Dermis blood vessel endothelial cell (primary cell): ENCODE results near the gene SFMBT1. TPM values are rescaled to one million over a fixed set of nuclear protein-coding genes. Genes with fewer than 3 reads are reported as not detected.

Experiments used
- DNase-seq: peaks from one replicate; pipeline ENCODE4 v3.0.0; 2010
- total RNA-seq: library from RNA; depleted of rRNA; stranded (reverse); fragments of >200 nt; gene quantifications from 2 replicates; pipeline ENCODE4 v1.2.3, GENCODE V29; 2014

The SFMBT1 gene
- total RNA-seq, 1 donor from 2014 or later = 3.9 TPM

- no peak for DNase-seq
Measured at GRCh38 chr3:52880474-52880873, 165.4 kb downstream of the SFMBT1 start.

GRCh38 chr3:52880047-52880446, 165.8 kb downstream of the SFMBT1 start:
- DNase-seq = no peak

DNA sequence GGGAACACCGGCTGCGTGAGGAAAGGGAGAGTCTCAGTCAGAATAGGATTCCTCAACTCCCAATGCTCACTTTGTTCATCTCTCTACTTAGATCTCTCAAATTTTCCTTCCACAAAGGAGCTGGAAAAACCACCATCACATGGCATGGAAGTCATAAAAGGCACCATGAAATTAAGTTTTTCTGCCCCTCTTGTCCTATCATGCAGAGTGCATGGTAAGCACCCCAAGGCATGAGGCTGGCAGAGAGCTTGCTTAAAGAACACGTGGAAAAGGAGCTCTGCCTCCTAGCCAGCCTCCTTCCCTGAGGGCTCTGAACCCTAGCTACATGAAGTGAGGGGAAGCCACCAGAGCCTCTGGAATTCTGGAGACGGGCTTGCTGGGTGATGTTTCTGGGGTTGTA, 166.3 kb downstream of the SFMBT1 start:
- DNase-seq = no peak

DNA sequence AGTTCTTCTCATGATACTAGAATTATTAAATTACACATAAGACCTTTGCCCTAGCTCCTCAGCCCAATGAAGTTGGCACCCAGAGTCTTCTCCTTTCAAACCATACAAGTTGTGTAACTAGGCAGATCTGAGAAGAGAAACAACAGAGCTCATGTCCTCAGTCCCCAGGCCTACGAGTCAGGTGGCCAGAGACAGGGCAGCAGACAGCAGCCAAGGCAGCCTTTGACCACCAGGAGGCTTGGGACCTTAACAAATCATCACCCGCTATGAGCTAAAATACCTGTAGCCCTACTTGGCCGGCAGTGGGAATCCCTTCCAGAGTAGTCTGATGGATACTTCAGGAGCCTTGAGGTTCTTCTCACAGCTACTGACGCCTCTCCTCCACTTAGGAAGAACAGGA, 166.8 kb downstream of the SFMBT1 start:
- DNase-seq = no peak

GRCh38 chr3:52877085-52877484, 168.8 kb downstream of the SFMBT1 start:
- no peak for DNase-seq

- DNase-seq = no peak
Measured at GRCh38 chr3:52874864-52875587, 170.8 kb downstream of the SFMBT1 start.

- DNase-seq = no peak
Measured at GRCh38 chr3:52874160-52874701, 171.6 kb downstream of the SFMBT1 start.

- peak; percentile 63 for DNase-seq
Measured at GRCh38 chr3:52873433-52874159, 172.3 kb downstream of the SFMBT1 start.

DNA sequence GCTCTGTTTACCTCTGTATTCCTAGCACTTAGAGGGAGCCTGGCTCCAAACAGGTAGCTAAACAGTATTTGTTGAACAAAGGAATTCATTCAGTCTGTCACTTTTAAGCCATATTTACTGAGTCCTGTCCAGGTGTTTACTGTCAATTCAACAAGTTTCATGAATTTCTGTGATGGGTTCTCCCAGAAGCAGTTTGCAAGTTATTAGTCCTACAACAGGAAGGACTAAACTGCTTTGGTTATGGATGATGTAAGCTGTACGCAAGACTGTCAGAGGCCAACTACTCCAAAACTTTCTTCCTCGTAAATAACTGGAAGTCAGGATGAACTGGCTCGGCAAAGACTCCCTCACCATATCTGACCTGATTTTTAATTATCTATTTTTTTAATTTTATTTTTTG, 173.6 kb downstream of the SFMBT1 start:
- no peak for DNase-seq

DNA sequence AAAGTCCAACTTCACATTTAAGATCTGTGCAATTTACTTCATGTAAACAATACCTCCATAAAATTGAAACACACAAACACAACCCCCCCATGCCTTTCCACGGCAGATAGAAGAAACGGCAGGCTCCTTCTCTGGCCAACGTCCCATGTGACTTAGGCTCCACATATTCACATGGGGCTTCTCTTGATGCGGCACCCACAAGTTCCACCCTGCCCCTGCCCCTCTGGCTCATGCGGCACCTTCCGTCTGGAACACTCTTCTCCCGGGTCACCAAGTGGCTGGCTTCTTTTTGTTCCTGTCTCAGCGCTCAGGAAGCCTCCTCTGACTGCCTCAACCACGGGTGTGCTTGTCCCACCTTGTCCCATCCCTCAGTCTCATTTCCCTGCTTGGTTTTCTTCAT, 174.1 kb downstream of the SFMBT1 start:
- DNase-seq = no peak

- no peak for DNase-seq
Measured at GRCh38 chr3:52870471-52870870, 175.4 kb downstream of the SFMBT1 start.

- DNase-seq = no peak
Measured at GRCh38 chr3:52866427-52866826, 179.4 kb downstream of the SFMBT1 start.

DNA sequence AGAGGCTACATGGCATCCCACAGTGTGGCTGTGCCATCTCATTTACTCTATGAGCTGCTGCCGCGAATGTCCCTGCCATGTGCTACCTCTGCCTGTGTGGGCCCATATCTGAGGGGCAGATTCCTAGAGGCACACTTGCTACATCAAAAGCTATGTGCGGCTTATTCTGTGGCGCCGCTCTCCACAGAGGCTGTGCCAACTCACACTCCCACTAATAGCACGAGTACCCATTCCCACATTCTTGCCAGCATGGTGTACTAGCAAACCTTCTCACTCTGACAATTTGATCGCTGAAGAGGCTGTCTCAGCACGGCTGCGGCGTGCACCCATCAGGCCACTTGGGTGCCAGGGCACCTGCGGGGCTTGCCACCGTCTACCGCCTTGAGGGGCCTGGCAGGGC, 179.9 kb downstream of the SFMBT1 start:
- no peak for DNase-seq

GRCh38 chr3:52860424-52860768, 185.5 kb downstream of the SFMBT1 start:
- DNase-seq = no peak

DNA sequence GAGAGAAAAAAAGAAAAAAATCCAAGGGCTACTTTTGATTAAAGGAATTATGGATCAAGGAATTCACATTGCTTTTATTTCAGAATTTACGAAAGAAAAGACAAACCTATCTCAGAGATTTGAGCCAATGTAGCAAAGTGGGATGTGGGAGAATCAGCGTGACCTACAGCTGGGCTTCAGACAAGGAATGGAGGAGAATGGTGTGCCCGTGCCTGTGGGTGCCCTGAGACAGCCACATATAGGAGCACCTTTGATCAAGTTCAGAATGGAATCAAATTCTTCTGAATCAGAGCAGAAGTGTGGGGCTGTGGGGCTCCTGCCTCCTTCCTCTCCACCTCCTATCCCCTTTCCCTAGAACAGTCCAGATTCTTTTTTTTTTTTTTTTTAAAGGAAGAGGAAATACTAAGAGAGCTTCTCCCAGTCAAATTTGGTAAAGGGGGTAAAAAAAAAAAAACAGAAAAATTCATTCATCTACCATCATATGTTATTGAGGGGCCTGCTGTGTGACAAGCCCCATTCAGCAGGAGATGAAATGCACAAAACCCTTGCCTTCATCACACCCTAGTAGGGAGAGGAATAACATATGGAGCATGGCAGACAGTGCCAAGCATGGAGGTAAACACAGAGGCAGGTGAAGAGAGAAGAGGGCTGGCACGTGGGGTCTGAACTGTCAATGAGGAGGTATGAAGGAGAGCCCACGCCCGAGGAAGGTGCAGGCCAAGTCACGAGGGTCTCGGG, 186.0 kb downstream of the SFMBT1 start:
- DNase-seq = no peak

GRCh38 chr3:52857864-52858263, 188.0 kb downstream of the SFMBT1 start:
- DNase-seq = no peak

- DNase-seq = no peak
Measured at GRCh38 chr3:52857133-52857532, 188.7 kb downstream of the SFMBT1 start.

DNA sequence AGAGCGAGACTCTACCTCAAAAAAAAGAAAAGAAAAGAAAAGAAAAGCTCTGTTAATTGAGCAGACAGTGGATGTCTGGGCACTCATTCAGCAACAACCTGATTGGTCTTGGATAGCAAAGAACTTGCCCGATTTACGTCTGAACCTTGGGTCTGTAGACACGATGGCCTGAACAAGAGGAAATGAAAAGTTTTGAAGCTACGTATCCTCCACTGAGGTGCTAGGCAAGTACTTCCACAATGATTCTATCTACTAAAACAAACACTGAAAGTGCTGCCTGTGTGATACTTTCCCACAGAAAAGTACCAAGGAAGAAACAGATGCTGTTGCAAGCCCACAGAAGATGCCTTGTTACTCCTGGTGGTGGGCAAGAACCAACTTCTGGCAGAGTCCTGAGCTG, 189.2 kb downstream of the SFMBT1 start:
- DNase-seq = no peak

DNA sequence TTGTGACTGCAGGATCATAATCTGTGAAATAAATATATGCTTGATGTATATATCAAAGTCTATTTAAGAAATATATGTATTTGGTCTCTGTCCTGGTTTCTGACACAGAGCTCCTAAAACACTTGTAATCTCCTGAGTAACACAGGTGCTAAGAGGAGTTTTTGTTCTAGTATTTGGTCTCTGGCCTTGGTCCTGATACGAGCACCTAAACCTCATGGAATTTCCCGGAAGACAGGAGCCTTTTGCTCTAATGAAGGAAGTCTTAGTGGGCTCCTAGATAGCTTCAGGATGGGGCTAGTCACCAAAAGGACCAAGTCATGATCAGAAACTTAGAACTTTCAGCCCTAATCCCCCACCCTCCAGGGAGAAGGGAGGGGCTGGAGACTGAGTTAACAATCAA, 191.9 kb downstream of the SFMBT1 start:
- DNase-seq = no peak
